Measurements from ENCODE around the gene TIE1.

TIE1 gene

DNA sequence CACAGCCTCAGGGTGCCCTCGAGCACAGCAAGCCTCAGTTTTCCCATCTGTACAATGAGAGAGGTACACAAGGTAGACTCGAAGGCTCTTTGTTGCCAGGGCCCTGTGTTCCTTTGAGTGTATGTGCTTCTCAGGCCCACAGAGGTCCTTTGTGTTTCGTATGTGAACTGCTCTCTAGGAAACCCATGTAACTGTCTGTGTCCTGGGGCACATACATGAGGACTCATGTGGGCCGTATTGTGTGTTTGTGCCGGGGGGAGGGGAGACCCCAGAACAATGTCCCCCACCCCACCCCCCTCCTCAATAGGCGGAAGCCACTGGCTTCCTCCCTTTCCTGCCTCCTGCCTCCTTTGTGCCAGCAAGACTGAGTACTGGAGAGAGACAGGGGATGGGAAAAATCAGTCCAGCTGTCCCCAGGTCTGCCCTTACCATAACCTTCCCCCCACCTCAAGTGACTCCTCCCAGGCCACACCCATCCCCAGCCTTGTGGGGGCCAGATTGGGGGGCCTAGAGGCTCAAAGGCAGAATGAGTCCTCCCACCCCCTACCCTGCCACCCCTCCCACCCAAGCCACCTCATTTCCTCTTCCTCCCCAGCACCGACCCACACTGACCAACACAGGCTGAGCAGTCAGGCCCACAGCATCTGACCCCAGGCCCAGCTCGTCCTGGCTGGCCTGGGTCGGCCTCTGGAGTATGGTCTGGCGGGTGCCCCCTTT is at the start of gene TIE1:
TIE1 (plus strand) TSS at position 605 of the 717 bp plus-strand sequence; CDS start at position 695, 90 bp downstream.
- DNase-seq = no peak

DNA sequence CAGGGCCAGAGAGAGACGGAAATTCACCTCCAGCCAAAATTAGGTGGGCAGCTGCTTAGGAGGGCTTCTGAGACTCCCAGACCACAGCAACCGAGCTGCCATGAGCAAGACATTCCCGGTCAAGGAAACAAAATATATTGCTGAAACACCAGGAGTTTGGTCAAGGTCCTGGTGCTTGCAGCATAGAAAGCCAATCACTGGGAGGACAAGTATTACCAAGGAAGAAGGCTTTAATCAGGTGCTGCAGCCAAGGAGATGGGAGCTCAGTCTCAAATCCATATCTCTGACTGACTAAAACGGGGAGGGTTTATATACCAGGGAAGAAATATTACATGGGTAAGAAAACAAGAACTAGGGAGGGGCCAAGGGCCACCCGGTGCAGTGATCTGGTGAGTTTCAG is 49.8 kb upstream of the TIE1 start:
- no peak for DNase-seq

DNA sequence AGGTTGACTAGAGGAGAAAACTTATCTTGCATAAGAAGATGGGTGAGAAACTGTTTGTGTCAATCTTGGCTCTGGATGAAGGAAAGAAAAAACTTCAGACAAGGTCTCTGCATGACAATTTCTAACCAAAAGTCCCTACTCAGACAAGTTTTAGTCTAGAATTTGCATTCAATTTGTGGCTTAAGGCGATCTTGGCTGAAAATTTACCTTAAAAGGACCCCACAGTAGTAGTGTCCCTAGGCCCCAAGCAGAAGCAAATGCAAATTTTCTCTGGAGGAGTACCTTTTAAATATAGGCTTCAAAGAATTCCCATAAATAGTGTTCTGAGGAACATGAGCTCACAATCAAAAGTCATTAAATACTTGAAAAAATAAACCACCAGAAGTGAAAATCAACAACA is 48.6 kb upstream of the TIE1 start:
- DNase-seq = no peak

DNA sequence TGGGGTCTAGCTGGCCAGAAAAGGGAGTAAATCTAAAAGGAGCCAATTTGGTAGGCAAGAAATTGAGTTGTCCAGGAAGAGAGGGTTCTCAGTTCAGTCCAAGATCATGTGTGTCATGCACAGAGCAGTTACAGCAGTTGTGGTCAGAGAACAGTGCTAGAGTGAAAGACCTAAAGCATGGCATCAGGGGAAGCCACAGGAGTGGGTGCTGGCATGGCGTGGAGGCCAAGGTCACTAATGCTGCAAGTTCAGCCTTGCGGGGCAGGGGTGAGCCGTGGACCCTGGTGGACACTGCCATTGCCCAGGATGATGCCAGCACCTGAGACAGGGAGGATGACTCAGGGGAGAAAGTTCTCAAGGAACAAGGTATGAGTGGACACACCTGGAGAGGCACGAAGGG is 47.6 kb upstream of the TIE1 start:
- DNase-seq = no peak

DNA sequence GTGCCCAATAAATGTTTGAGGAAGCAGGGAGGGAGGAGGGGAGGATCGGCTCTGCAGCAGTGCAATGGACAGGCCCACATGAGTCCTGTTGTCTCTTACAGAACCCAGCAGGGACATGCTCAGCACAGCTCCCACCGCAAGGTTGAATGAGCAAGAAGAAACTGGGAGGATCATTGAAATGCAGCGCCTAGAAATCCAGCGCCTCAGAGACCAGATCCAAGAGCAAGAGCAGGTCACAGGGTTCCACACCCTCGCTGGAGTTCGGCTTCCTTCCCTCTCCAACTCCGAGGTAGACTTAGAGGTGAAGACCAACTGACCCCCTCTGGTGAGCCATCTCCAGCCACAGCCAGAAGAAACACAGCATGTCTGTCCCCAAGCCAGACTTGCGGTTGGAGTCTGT is 46.9 kb upstream of the TIE1 start:
- no peak for DNase-seq

DNA sequence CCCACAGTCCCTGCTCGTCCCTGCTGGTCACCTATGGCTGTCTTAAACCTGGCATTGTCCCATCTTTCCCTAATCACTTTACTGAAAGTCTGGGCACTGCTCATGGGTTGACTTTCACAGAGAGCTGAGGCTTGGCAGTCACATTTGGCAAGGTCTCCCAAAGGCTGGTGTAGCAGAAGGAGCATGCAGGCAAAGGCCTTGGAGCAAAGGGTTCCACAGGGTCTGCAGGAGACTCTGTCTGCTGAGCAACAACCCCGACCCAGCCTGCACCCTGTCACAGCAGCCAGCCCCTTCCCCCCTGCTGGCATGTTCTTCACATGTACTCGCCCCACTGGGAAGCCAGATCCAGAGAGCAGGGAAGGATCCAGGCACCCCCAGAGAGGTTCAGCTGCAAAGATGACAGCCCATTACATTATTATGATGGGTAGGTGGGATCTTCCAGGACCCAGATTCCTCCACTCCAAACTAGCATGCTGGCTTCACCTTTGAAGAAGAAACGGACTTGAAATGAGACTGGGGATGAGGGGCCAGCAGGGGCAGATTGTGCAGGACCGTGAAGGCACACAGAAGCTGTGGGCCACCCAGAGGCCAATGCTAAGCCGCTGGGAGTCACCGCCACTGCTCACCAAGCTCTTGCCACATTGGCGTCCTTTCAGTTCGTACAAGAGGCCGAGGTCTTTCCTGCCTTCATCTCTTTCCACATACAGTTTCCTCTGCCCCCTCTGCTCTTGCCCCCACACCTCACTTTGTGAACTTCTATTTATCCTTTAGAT is 45.2 kb upstream of the TIE1 start:
- no peak for DNase-seq

DNA sequence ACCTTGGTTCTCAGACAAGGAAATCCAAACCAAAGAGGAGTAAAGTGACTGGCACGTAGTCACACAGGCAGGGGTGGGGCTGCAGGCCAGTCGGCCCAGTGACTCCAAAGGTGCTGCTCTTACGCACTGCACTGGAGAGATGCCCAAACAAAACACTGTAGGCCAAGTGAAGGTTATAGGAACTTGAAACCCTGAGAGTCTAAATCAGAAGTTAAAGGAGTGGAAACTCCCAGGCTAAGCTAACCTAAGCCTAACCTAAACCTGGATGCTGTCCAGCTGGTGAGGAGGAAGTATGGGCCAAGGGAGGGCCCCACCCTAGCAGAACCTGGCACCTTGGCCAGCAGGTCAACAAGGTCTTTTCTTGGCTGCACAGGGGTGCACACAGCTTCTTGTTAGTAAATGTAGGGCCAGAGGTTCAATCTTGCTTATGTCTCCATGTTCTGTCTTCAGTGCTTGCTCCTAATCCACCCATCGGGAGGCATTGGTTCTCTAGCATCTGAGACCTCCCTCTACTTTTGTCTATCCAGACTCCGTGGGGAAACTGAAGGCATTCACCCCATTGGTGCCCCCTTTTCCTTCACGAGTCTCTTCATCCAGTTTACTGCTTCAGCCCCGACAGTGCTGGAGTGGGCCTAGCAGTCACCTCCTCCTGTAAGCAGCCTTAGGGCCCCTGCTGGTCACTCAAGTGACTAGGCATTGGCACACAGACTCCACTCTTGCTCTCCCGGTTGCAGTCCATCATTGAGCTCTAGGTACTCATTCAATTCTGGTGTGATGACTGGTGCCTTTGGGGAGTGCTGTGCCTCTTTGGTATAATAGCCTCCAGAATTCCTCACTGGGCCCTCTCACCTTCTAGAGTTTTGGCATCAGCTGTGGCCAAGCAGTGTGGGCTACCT is 43.9 kb upstream of the TIE1 start:
- DNase-seq = no peak

DNA sequence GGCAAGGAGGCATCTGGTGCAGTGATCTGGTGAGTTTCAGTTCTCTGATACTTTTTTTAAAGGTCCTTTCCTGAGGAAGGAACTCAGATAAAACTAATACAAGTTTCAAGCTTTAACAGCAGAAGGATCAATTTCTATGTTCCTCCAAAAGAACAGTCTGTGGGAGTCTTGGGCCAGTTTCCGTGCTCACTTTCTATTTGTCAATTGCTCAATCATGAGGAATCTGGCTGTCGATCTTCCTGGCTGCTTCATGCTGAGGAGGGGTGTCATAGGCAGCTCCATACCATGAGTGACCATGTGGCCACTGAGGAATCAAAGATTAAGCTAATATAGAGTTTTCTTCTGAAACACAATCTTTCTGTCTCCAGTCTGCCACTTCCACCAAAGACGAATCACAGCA is 42.4 kb upstream of the TIE1 start:
- DNase-seq = no peak

DNA sequence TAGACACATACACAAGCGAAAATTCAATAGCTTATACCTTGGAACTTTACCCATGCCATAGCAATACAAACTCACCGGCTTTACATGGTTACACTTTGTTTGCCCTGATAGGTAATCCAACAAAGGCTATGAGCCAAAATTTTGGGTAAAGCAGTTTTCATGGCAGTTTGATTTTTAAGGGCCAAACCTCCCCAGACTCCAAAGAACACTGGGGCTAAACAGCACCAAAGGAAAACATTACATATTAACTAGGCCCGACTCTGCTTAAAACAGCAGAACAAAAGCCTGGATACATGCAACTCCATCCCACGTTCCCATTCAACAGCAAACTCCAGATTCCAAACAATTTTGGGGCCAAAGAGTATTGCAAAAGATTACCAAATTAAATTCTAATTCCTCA is 35.4 kb upstream of the TIE1 start:
- no peak for DNase-seq

DNA sequence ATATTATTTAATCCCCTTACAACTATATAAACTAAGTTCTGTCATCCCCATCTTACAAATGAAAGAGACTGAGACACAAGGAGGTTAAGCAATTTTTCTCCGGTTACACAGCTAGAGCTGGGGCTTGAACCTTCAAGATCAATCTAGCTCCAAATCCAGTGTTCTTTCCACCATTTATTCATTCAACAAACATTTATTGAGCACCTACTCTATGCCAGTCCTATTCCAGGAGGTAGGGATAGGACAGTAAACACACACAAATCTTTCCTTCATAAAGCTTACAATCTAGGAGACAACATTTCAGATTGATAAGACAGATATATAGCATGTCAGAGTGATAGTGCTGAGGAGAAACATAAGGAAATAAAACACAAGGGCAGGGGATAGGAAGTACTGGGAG is 33.9 kb upstream of the TIE1 start:
- no peak for DNase-seq

DNA sequence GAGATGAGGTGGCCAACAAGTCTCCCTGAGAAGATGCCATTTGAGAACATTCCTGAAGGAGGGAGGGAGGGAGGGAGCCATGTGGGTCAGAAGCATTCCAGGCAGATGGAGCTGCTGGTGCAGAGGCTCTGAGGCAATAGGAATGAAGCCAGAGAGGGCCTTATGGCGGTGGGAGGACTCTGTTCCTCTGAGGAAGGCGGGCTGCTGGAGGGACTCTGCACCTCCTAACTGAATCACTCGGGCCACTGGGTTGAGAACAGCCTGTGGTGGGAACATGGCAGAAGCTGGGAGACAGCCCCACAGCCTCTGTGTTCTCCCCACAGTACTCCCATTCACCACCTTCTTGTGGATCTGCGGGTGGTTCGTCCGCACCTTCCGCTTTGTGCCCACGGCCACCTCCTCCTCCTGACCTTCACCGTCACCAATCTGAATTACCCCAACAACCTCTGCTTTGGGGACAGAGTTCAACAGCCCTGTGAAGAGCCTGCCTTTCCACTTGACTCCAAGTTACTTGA is 33.4 kb upstream of the TIE1 start:
- no peak for DNase-seq

DNA sequence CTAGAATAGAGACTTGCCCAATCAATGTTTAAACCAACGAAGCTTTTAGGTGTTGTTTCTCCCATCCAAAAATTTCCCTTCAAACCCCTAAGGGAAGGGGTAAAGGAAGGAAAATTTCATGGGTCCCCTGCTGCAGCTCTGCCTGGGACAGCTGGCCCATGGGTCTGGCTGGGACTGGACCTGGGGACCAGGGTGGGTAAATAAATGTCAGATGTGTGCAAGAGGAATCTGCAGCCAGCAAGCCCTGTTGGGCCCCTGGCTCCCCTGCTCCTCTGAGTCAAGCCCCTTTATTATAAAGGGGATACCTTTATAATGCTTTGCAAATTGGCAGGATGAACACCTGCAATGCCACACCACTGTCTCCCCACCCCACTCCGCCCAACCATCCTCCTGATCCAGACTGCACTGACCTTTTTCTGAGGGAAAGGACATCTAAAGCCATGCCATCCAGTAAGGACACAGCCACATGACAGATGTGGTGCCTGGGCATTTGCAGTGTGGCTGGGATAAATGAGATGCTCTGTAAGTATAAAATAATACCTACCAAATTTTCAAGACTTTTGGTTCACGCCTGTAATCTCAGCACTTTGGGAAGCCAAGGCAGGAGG is 32.9 kb upstream of the TIE1 start:
- no peak for DNase-seq

DNA sequence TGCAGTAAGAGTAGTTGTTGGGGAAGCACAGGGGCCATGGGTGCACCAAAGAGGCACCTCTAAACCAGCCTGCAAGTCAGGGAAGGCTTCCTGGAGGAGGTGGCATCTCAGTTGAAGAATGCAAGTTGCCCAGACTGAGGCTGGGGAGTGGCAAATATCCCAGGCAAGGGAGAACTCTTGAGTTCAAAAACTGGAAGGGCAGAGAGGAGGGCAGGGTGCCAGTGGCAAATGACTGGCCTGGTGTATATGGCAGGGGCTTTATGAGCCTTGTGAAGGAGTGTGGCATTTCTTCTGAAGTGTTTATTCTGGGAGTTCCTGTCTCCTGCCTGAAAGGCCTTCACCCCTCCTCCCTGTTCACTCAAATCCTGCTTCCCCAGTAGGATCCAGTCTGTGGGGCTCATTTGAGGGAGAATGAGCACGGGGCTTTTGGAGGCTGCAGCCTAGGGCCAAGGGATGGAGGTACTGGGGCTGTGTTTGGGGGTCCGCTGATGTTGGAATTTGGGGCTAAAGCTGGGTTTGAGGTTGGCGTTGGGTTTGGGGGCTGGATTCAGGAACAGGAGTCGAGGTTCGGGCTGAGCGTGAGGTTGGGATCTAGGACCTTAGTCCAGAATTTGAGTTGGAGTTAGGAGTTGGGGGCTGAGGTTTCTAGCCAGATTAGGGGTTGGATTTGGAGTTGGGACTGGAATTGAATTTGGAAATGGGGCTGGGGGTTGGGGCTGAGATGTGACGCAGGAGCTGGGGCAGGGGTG is 31.0 kb upstream of the TIE1 start, which contains the start of gene TMEM125:
TMEM125 (plus strand) TSS at position 357 of the 749 bp plus-strand sequence. CDS start 2,740 bp downstream, outside the sequence.
- no peak for DNase-seq

DNA sequence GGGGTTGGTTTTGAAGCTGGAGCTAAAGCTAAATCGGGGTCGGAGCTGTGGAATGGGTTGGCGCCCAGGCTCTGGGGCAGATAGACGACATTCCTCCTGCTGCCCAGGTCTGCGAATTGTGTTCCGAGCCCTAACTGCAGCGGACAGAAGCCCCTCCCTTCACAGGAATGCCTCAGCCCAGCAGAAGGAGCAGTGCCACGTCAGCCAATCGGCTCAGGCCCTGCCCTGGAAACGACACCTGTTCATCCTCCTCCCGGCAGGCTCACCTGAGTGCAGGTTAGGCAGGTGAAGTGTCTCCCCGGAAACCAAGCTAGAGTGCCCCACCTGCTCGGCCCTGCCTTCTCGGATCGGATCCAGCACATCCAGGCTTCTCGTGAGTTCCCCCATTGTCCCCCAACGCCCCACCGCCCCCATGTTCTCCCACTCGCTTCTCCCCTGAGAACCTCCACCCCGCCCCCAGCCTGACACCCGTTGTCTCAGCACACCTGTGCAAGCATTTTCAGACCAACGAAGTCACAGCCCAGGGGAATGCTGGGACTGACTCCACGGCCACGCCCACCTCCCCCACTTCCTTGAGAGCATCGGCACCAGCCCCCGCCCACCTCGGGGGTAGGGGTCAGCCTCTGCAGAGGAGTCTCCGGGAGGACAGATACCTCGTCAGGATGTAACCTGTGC is 30.2 kb upstream of the TIE1 start:
- DNase-seq = no peak

DNA sequence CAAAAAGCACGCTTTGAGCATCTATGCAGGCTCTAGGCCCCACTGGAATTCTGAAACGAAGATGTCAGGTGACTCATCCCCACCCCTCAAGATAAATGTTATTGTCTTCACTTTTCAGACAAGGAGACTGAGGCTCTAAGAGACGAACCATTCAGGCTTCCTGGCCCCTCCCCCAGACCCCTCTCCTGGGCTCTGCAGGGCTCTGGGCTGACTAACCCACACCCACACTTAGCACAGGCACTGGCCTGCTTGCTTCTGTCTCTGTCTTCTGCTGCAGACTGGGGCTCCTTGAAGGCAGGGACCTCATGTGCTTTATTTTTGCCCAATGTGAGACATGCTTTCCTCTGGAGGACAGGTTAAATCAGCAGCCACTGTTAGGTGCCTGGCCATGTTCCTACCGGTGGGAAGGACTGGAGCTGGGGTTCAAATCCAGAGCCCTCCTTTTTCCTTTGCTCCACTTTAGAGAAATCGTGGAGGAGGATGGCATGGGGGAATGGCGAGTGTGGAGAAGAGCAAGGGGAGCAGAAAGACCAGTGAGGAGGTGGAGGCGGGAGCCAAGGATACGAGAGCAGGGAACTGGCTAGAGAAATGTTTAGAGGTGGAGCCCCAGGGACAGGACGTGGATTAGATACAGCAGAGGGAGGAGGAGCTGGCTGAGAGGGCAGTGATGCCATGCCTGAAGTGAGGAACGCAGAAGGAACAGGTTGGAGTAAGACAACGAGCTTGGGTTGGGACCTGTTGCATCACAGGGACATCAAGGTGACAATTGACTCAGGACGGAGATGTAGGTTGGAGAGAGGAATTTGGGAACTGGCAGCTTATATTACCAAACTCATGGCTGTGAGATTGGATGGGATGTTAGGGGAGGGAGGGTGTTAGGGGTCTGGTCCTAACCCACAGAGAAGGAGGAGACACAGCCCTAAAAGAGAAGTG is 29.3 kb upstream of the TIE1 start:
- no peak for DNase-seq

DNA sequence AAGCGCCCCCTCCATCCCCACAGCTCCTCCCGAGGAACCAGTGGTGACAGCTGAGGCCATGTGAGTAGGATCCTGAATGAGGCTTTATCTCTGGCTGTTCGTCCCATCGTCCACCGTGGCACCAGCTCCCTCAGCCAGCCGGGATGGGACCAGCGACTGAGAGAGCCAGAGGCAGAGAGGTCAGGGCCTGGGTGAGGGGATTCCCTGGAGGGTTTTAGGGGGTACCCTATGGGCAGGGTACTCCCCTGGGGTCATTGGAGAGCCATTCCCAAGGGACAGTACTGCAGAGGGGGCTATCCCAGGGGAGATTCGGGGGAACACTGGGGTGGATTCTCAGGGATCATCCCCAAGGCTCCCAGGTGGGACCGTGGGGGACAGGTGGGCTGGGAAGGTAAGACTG is 28.6 kb upstream of the TIE1 start:
- no peak for DNase-seq

DNA sequence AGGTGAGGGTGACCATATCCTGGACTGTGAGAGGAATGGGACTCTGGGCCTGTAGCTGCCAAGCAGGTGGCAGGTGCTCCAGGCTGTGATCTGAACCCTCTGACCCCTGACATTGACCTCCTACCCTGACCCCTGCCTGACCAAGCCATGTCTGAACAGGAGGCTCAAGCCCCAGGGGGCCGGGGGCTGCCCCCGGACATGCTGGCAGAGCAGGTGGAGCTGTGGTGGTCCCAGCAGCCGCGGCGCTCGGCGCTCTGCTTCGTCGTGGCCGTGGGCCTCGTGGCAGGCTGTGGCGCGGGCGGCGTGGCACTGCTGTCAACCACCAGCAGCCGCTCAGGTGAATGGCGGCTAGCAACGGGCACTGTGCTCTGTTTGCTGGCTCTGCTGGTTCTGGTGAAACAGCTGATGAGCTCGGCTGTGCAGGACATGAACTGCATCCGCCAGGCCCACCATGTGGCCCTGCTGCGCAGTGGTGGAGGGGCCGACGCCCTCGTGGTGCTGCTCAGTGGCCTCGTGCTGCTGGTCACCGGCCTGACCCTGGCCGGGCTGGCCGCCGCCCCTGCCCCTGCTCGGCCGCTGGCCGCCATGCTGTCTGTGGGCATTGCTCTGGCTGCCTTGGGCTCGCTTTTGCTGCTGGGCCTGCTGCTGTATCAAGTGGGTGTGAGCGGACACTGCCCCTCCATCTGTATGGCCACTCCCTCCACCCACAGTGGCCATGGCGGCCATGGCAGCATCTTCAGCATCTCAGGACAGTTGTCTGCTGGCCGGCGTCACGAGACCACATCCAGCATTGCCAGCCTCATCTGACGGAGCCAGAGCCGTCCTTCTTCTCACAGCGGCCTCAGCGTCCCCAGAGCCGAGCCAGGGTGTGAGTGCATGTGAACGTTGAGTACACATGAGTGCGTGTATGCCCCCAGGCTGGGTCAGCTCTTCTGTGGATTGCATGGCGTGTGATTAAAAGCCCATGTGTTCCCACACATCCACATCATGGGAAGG is 27.9 kb upstream of the TIE1 start:
- no peak for DNase-seq

DNA sequence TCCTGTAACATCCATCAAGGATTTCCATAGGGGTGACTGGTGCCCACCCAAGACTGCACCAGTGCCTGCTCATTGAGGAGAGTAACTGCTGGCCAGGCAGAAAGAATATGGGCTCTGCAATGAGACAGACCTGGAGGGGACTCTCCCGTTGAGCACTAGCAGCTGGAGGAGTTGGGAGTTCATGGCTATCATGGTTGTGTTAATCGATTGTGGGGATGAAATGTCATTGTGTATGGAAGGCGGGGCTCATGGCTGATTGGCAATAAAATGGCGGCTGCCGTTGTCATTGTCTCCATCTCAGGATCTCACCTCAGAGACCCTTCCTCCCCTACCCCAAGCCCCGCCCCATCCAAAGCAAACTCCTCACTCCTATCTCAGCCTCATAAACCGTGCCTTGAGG is 27.1 kb upstream of the TIE1 start:
- DNase-seq = no peak

Measured in NCI-H1930 (cell line).